Stimulated activated CD8-positive, alpha-beta memory T cell treated with anti-CD3 and anti-CD28 coated beads, Interleukin-7, amount 100 ng/mL, for 4 hours (primary cell): ENCODE results near the gene TANGO6.
"Not testable (repeated sequence)": the region's sequence is repeated elsewhere in the genome, so short reads cannot be mapped to it uniquely, and the experiment has no call there.

Source experiments
- DNase-seq, 2 donors: peaks; one replicate each; pipeline ENCODE4 v3.0.0-alpha.2; 2020; ENCODE audit warnings: low read depth in 2 of 2

TANGO6 gene

DNA sequence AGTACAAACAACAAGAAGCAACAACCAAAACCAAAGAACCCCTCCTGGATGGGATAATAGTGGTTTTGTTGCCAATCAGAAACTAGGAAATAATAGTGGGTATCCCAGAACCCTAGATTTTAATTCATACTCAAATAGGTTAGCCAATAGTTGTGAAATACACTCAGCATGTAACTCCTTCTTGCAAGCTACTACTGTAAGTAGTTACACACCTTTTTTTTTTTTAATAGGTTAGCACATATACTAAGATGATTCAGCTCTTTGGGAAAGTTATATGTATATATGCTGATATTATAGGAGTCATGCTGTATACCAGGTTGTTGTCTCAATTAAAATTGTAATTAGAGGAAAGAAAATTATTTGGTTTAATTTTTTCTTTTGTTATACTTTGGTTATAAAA, 169.6 kb downstream of the TANGO6 start:
- DNase-seq, result no peak

DNA sequence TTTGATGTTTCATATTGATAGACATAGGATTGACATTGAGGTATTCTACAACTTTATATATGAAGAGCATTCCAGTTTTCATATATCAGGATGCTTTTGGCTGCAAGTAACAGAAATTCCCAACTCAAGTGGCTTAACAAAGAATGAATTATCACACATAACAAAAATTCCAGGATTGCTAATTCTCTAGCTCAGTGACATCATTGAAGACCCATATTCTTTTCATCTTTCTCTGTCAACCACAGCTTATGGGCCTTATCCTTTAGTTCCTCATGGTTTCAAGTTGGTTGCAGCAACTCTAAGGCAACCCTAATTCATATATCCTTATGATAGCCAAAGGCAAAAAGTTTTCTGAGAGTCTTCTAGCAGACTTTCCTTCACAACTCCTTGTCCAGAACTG, 170.7 kb downstream of the TANGO6 start:
- no peak for DNase-seq

DNA sequence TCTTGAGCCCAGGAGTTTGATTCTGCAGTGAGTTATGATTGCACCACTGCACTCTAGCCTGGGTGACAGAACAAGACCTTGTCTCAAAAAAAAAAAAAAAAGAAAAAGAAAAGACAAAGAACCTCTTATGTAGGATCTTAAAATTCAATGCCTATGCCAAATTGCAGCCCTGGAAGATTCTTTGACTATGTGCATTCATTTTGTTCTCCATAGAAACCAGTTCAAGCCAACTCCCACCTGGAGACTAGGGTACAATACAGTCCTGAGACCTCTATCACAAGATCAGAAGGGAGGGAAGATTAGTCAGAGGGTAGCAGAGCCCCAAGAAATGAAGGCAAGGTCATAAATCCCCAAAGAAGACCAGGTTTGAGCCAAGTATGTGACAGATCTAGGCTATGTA, 171.5 kb downstream of the TANGO6 start:
- no peak for DNase-seq

DNA sequence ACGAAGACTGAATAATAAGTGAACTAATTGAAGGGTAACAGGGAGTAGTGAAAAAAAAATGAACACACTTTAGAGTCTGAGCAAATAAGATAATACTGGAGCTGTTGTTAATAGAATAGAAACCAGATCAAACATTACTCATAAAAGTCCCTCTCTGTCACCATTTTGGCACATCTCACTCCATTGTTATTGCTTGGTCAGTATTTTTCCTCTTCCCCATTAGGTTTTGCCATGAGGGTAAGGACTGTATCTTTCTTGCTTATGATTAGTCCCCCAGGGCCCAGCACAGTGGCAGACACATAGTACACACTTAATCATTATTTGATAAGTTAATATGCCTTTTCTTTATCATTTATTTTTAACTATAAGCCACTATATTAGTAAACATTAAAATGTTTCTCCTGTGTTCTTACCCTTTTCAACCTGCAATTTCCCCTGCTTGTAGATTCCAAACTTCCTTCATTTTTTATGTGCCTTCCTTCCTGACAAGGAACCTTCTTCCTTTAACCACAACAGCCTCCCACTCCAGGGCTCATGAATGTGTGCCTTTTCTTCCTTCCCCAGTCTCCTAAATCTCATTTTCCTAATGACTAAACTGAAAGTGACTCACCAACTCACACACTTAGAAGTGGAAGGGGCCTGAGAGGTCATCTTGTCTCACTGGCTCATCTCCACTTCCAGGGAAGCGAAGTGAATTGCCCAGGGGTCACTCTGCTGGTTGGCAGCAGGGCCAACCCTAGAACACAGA, 173.9 kb downstream of the TANGO6 start:
- DNase-seq, result no peak

DNA sequence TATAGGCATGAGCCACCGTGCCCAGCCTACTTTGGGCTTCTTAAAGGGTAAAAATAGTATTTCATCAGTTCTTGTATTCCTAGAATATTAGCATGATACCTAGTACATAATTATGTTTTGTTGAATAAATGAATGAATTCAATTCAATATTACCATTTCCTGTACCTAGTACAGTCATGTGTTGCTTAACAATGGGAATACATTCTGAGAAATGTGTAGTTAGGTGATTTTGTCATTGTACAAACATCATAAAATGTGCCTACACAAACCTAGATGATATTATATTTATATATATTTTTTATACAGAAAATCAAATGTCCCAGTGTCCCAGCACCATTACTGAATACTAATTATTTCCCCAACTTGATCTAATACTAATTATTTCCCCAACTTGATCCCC, 176.5 kb downstream of the TANGO6 start:
- no peak for DNase-seq

GRCh38 chr16:69029121-69029520, 185.8 kb downstream of the TANGO6 start:
- DNase-seq, result no peak

DNA sequence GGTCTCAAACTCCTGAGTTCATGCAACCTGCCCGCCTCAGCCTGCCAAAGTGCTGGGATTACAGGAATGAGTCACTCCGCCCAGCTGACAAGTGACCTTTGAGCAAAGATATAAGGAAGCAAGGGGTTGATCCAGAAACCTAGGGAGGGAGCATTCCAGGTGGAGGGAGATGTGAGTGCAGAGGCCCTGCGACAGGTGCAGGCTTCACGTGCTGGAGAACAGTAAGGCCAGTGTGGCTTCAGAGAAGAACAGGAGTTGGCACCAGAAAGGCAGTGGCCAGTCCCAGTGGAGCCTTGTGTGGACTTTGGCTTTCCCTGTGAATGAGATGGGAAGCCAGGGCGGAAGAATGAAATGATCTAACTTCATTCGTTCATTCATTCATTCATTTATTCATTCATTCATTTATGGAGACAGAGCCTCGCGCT, 188.6 kb downstream of the TANGO6 start:
- DNase-seq, result no peak

- no peak for DNase-seq
These were observed 190.0 kb downstream of the TANGO6 start for GRCh38 chr16:69033151-69033949.

DNA sequence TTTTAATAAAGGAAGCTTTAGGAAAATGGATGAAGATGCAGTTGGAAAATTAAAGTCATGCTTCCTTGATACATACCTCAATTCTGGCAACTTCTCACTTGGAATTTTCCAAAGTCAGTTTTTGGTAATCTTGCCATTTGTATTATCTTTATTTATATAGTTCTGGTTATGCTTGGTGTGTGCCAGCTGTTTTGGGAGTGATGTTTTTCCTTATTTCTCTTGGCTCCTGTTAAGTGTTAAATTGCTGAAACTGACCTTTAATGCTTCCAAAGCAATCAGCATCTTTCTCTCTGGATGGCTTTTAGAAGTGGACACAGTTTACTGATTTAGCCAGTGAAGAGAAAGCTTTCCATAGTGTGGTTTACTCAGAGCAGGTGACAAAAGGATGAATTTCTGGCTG, 192.0 kb downstream of the TANGO6 start:
- no peak for DNase-seq

DNA sequence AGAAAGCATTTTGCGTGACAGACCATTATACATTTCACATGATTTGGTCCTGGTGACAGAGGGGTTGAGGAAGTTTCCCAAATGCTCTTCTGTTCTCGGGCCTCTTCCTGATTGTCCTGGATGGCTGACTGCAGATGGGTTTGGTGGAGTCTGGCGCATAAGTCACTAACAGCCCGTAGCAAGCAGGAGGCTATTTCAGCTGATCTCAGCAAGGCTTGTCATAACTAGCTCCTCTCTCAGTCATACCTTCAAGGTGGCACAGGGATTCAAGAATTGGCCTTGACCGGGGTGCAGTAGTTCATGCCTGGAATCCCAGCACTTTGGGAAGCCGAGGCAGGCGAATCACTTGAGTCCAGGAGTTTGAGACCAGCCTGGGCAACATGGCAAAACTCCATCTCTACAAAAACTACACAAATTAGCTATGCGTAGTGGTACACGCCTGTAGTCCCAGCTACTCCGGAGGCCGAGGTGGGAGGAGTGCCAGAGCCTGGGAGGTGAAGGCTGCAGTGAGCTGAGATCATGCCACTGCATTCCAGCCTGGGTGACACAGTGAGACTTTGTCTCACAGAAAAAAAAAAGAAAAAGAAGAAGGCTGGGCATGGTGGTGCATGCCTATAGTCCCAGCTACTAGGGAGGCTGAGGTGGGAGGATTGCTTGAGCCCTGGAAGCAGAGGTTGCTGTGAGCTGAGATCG, 193.2 kb downstream of the TANGO6 start:
- no peak for DNase-seq

DNA sequence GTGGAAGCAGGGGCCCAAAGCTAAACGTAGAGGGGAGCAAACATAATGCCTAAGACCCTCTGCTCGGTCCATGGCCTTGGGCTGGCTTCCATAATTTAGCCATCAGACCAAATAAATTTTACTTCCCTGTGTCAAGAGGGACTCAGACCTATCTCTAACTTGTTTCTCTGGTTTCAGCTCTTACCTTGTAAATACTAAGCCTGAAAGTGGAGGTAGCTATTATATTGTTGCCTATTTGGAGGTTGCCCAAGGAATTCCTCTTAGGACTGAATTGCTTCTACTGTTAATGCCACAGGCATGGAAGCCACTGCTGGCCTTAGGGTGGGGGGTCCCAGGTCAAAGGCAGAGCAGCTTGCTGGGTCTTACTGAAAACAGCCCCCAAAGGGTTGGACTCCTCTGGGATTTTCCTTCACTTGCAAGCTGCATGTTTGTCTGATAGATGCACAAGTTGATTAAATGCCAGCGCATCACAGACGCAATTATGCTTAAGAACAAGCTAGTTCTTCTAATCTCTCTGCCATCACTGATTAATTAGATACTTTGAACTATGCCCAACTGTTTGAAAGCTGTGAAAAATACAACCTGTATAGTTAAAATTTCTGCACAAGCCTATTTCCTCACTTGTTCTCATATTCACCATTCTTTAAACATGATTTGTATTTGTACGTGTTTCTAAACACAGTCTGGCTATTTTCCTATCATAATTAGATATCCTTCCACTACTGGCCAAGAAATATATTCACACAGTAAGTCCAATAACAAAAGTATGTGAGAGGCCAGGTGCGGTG, 194.2 kb downstream of the TANGO6 start:
- no peak for DNase-seq

DNA sequence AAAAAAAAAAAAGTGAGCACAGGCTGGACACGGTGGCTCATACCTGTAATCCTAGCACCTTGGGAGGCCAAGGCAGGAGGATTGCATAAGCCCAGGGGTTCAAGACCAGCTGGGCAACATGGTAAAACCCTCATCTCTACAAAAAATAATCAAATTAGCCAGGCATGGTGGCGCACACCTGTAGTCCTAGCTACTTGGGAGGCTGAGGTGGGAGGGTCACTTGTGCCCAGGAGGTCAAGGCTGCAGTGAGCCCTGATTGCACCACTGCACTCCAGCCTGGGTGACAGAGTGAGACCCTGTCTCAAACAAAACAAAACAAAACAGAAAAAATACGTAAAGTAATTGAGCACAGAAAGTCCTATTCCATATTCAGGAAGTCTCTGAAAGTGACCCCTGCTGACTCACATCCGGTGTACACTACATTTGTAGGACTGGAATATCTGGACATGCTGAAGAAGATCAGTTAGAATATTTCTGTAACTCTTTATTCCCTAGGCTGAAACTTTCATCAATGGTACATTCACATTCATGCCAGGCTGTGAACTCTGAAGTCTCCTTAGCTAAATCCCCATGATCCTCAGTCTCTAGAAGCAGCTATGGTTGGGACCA, 196.1 kb downstream of the TANGO6 start:
- DNase-seq, result no peak

DNA sequence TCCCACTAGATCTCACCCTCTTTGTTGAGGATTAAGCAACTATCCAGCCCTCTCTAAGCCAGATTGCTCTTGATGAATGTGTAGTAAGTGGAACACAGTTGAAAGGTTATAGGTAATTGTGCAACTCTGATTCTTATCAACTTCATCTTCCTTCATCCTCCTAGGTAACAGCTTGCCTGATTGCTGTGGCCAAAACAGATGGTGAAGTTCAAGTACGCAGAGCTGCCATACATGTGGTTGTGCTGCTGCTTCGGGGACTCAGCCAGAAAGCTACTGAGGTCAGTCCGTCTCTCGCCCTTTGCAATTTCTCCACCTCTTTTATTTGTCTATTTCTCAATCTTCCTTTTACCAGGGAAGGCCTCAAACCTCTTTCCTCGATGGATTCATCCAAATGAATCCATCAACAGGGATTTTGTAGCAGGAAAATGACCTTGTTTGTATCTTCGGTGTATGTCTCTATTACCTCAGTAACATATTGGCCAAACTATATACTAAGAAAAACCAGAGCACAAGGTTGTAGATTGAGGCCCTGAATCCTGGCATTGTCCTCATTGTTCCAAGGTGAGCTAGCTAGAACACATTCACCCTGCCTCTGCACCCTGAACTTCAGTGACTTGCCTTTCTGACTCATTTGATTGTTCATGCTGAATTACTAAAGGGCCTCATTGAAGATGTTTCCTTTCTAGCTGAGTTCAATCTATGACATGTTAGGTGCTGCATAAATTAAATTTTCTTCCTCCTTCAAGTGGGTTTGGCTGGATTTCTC, 197.0 kb downstream of the TANGO6 start:
- DNase-seq, result no peak

DNA sequence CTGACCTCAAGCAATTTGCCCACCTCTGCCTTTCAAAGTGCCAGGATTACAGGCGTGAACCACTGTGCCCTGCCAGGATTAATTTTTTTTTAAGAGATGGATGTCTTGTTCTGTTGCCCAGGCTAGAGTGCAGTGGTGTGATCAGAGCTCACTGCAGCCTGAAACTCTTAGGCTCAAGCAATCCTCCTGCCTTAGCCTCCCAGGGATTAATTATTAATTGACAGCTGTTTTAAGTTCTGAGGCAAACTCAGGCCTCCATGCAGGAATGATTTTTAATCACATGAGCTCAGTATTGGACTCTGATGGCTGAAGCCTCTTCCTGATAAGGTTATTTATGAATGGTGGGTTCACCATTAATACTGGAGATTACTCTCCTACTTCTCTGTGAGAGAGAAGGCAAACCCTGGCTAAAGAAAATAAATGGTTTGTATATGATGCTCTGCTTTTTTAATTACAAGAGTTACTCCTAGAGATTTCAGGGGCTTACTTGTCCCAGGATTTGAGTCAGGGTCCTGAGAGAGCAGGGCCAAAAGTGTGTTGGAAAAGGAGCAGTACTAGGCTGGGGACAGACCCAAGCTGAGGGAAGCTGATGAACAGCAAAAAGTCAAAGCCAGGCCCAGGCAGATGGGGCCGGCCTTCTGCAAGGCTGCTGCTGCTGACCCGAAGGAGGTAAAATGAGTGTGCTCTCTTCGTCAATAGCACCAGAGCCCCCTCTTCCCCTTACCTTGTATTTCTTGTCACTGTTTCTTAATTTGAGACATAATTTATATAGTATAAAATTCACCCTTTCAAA, 205.2 kb downstream of the TANGO6 start:
- no peak for DNase-seq

- DNase-seq, result no peak
These were observed 205.8 kb downstream of the TANGO6 start for GRCh38 chr16:69049146-69049545.

- no peak for DNase-seq
These were observed 206.5 kb downstream of the TANGO6 start for GRCh38 chr16:69049603-69050375.

- DNase-seq, result not testable (repeated sequence)
These were observed 208.1 kb downstream of the TANGO6 start for GRCh38 chr16:69051517-69051830.

- no peak for DNase-seq
These were observed 211.7 kb downstream of the TANGO6 start for GRCh38 chr16:69055008-69055407.

DNA sequence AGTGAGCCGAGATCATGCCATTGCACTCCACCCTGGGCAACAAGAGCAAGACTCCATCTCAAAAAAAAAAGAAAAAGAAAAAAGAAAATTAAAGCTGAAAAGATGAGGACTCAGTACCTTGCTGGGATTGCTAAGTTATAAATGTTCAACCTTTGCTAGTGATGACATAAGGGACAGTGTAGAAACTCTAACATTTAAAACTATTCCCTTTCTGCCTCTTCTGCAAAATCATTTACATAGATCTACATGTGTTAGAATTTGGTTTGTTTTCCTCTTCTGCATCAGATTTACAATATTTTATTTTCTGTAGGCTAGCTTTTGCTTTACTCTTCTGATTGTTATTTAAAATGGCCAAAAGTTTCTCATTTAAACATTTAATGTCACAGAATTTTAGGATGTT, 212.6 kb downstream of the TANGO6 start:
- no peak for DNase-seq
